VCaP (cell line): ENCODE results near the gene FNDC3B.

Experiments
- H3K27ac ChIP-seq: fragments of 450-650 bp; 2 replicates; pipeline ENCODE4 v1.5.1; 2017
- CTCF ChIP-seq: fragments of 450-650 bp; conservative IDR thresholded peaks from 2 replicates; pipeline ENCODE4 v1.5.1; 2017; ENCODE audit warnings: mild to moderate bottlenecking, moderate library complexity

The FNDC3B gene

GRCh38 chr3:172343117-172343516 lies 303.7 kb downstream of the FNDC3B start:
- no peak for TF ChIP-seq CTCF
- no peak overlapping the region for H3K27ac ChIP-seq

GRCh38 chr3:172343979-172344378 lies 304.6 kb downstream of the FNDC3B start:
- no peak overlapping the region for H3K27ac ChIP-seq
- no peak for TF ChIP-seq CTCF

- H3K27ac ChIP-seq, result no peak overlapping the region
- no peak for TF ChIP-seq CTCF
Measured at GRCh38 chr3:172346161-172346560, 306.8 kb downstream of the FNDC3B start.

GRCh38 chr3:172347895-172348679 lies 308.7 kb downstream of the FNDC3B start:
- H3K27ac ChIP-seq, result peak overlapping the region; percentile 25
- no peak for TF ChIP-seq CTCF

- H3K27ac ChIP-seq, result no peak overlapping the region
Measured at GRCh38 chr3:172351895-172352466, 312.6 kb downstream of the FNDC3B start.

GRCh38 chr3:172352786-172353185 lies 313.4 kb downstream of the FNDC3B start:
- no peak for TF ChIP-seq CTCF
- H3K27ac ChIP-seq, result no peak overlapping the region

More at GRCh38 chr3:172351895-172352466, 312.6 kb downstream of the FNDC3B start:
- no peak for TF ChIP-seq CTCF

GRCh38 chr3:172354931-172355499 lies 315.6 kb downstream of the FNDC3B start:
- TF ChIP-seq CTCF, result no peak

More at GRCh38 chr3:172354931-172355499, 315.6 kb downstream of the FNDC3B start:
- H3K27ac ChIP-seq, result no peak overlapping the region
